HG02943 (cell line): ENCODE measurements around the gene SDK2.

Experiments used
- ATAC-seq: cut with Tn5 transposase; IDR thresholded peaks from one replicate; pipeline ENCODE4 v1.9.1; 2021; ENCODE audit warnings: mild to moderate bottlenecking, low read depth, moderate library complexity; ENCODE audit not compliant: unreplicated experiment

SDK2 gene

GRCh38 chr17:73436954-73437353 is 207.3 kb downstream of the SDK2 start:
- no peak for ATAC-seq

GRCh38 chr17:73435412-73435811 is 208.8 kb downstream of the SDK2 start:
- ATAC-seq = no peak

- no peak for ATAC-seq
Measured at GRCh38 chr17:73434154-73434553, 210.1 kb downstream of the SDK2 start.

GRCh38 chr17:73433501-73433900 is 210.7 kb downstream of the SDK2 start:
- no peak for ATAC-seq

- ATAC-seq = no peak
Measured at GRCh38 chr17:73432624-73433190, 211.5 kb downstream of the SDK2 start.

GRCh38 chr17:73431401-73432205 is 212.6 kb downstream of the SDK2 start:
- no peak for ATAC-seq

- no peak for ATAC-seq
Measured at GRCh38 chr17:73430848-73431247, 213.4 kb downstream of the SDK2 start.

- no peak for ATAC-seq
Measured at GRCh38 chr17:73430165-73430680, 214.0 kb downstream of the SDK2 start.

GRCh38 chr17:73429440-73430164 is 214.6 kb downstream of the SDK2 start:
- no peak for ATAC-seq

GRCh38 chr17:73427198-73427597 is 217.0 kb downstream of the SDK2 start:
- no peak for ATAC-seq

- no peak for ATAC-seq
Measured at GRCh38 chr17:73424571-73424970, 219.7 kb downstream of the SDK2 start.

- ATAC-seq = no peak
Measured at GRCh38 chr17:73423806-73424205, 220.4 kb downstream of the SDK2 start.

- ATAC-seq = no peak
Measured at GRCh38 chr17:73423159-73423715, 221.0 kb downstream of the SDK2 start.

GRCh38 chr17:73422121-73422520 is 222.1 kb downstream of the SDK2 start:
- no peak for ATAC-seq

GRCh38 chr17:73420897-73421296 is 223.3 kb downstream of the SDK2 start:
- no peak for ATAC-seq

- no peak for ATAC-seq
Measured at GRCh38 chr17:73419881-73420280, 224.4 kb downstream of the SDK2 start.

GRCh38 chr17:73419051-73419450 is 225.2 kb downstream of the SDK2 start:
- no peak for ATAC-seq

- no peak for ATAC-seq
Measured at GRCh38 chr17:73415782-73416181, 228.5 kb downstream of the SDK2 start.

GRCh38 chr17:73414171-73414955 is 229.9 kb downstream of the SDK2 start:
- ATAC-seq = no peak

- no peak for ATAC-seq
Measured at GRCh38 chr17:73412914-73413313, 231.3 kb downstream of the SDK2 start.
